ENCODE results near the gene SNF8. TPM values are rescaled to one million over a fixed set of nuclear protein-coding genes. Genes with fewer than 3 reads are reported as not detected.

Gene SNF8
- total and polyA plus RNA-seq, 9 of the 15 experiments (the other 6 are each of a cell fraction or from before 2014, with no cell fraction given) = 6.9 to 149 (median 117) TPM

DNA sequence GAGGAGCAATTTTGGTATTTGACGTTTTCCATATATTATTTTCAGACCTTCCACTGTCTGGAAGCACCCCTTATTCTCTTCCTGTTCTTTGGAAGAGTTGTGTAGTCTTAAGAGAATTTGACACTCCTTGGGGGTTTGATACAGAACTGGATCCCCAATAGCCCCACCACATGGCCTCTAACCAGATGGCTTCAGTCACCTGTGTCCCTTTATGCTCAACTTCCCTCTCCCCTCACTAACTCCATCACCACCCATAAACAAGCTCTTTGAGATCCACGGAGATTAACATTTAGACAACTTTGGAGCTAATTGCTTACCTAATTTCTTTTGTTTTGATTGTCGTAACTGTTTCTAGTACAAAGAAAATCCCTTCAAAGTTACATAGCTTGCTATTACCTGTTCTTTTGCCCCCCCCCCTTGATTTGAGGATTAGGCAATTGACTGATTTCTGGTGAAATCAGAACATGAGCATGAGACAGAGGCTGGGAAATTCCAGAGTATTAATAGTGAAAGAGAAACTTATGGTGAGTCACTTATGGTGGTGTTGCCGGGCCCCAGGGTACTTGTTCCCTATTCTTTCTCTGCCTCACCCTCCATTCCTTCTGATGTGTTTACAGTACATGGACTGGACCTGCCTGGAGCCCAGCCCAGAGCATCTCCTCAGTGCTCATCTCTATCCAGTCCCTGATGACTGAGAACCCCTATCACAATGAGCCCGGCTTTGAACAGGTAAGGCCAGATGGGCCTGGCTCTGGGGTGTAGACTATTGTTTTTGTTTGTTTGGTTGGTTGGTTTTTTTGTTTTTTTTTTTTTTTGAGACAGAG, 29.0 kb downstream of the SNF8 start (continued):
- TF ChIP-seq, protein P1, sequence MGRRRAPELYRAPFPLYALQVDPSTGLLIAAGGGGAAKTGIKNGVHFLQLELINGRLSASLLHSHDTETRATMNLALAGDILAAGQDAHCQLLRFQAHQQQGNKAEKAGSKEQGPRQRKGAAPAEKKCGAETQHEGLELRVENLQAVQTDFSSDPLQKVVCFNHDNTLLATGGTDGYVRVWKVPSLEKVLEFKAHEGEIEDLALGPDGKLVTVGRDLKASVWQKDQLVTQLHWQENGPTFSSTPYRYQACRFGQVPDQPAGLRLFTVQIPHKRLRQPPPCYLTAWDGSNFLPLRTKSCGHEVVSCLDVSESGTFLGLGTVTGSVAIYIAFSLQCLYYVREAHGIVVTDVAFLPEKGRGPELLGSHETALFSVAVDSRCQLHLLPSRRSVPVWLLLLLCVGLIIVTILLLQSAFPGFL (CRISPR knock-in tag; IDR thresholded peaks at IDR 0.05) = no peak

DNA sequence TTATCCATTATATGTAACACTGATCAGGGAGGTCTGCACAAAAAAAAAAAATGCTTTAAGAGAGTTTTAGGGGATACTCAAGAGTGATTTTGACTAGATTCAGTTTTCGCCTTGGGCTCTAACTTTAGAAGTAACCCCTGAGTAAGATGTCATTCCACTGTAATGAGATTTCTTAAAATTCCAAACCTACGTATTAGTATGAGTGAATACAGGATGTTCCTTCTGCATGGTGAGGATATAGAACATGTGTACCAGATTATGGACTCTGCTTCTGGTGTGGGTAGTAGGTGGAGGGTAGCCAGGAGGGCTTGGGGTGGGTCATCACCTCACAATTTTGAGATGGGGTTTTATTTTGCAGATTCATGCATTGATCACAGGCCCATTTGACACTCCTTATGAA, 32.2 kb downstream of the SNF8 start:
- no TSS peak for BruUV-seq (replicated peaks)
- H3K9me3 ChIP-seq (replicated peaks; ENCODE audit: control insufficient read depth, insufficient read depth, low read depth, low read length) = no peaks in the 10 kb centered on the region
- peaks cover under 1 to 12% of the 10 kb centered on the region in 2 experiments; a peak in 4 of 5 replicates for H3K4me1 ChIP-seq (replicated peaks in 1 of 2; ENCODE audit: control insufficient read depth in 2 of 2, insufficient read depth in 2 of 2, low read length in 2 of 2)
- no peak overlapping the region for H3K27ac ChIP-seq (ENCODE audit: extremely low read depth, low read depth, low read length)
- no peaks in the 10 kb centered on the region for H3K27me3 ChIP-seq (ENCODE audit: control insufficient read depth in 2 of 2, insufficient read depth in 2 of 2, low read length in 2 of 2)
- H3K4me2 ChIP-seq (ENCODE audit: insufficient read depth, low read length) = no peak overlapping the region
- ChIA-PET CTCF (ENCODE audit: low intra/inter-chr PET ratio) (no interaction called here), POLR2A (no interaction called here)
- intact Hi-C loops (cut with micrococcal nuclease) = no loop called here
- H3K79me2 ChIP-seq (ENCODE audit: control insufficient read depth, insufficient read depth, low read length) = peaks cover 82% of the 10 kb centered on the region
- no peak overlapping the region for H2AFZ ChIP-seq (ENCODE audit: low read depth, low read length)
- H3K9me1 ChIP-seq (ENCODE audit: control insufficient read depth, insufficient read depth, low read length) = no peaks in the 10 kb centered on the region
- no peak for DNase-seq (ENCODE audit: extremely low read depth in 1 of 4, low spot score in 3 of 4)
- 100% methylated on average over 2 of the region's 2 CpGs for WGBS (ENCODE audit: insufficient coverage, low coverage, missing lambda C conversion rate)
- no peak for FAIRE-seq
- in situ Hi-C loops (cut with MboI) = no loop called here
- H3K9ac ChIP-seq (ENCODE audit: insufficient read depth in 1 of 2, low read depth in 2 of 2, low read length in 2 of 2) = no peak overlapping the region
- peaks cover 6% of the 10 kb centered on the region; the same call in 1 of the 2 replicates for H4K20me1 ChIP-seq (replicated peaks; ENCODE audit: control insufficient read depth, insufficient read depth, low read length)
- no peak for ATAC-seq
- no peak overlapping the region for H3K4me3 ChIP-seq
- peaks cover 79% of the 10 kb centered on the region for H3K36me3 ChIP-seq (ENCODE audit: control insufficient read depth, insufficient read depth, low read length)
- TF ChIP-seq CXXC5 (CRISPR knock-in tag; IDR thresholded peaks at IDR 0.05) (no peak), MEF2D (tag; conservative IDR thresholded peaks at IDR 0.05; ENCODE audit: low read depth) (no peak), BCL6 (CRISPR knock-in tag; IDR thresholded peaks at IDR 0.05) (no peak), SP2 (IDR thresholded peaks at IDR 0.05; ENCODE audit: extremely low read depth, low read depth, low read length, poor library complexity, severe bottlenecking) (no peak), MTA1 (IDR thresholded peaks at IDR 0.05; ENCODE audit: borderline replicate concordance) (no peak)
- TF ChIP-seq, protein P2, sequence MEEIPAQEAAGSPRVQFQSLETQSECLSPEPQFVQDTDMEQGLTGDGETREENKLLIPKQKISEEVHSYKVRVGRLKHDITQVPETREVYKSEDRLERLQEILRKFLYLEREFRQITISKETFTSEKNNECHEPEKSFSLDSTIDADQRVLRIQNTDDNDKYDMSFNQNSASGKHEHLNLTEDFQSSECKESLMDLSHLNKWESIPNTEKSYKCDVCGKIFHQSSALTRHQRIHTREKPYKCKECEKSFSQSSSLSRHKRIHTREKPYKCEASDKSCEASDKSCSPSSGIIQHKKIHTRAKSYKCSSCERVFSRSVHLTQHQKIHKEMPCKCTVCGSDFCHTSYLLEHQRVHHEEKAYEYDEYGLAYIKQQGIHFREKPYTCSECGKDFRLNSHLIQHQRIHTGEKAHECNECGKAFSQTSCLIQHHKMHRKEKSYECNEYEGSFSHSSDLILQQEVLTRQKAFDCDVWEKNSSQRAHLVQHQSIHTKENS (CRISPR knock-in tag; IDR thresholded peaks at IDR 0.05) = no peak
- TF ChIP-seq, protein P3, sequence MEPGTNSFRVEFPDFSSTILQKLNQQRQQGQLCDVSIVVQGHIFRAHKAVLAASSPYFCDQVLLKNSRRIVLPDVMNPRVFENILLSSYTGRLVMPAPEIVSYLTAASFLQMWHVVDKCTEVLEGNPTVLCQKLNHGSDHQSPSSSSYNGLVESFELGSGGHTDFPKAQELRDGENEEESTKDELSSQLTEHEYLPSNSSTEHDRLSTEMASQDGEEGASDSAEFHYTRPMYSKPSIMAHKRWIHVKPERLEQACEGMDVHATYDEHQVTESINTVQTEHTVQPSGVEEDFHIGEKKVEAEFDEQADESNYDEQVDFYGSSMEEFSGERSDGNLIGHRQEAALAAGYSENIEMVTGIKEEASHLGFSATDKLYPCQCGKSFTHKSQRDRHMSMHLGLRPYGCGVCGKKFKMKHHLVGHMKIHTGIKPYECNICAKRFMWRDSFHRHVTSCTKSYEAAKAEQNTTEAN (CRISPR knock-in tag; IDR thresholded peaks at IDR 0.05) = no peak
- TF ChIP-seq, protein P4, sequence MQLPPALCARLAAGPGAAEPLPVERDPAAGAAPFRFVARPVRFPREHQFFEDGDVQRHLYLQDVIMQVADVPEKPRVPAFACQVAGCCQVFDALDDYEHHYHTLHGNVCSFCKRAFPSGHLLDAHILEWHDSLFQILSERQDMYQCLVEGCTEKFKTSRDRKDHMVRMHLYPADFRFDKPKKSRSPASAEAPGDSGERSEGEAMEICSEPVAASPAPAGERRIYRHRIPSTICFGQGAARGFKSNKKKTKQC (CRISPR knock-in tag; IDR thresholded peaks at IDR 0.05) = no peak
- TF ChIP-seq, protein P5, sequence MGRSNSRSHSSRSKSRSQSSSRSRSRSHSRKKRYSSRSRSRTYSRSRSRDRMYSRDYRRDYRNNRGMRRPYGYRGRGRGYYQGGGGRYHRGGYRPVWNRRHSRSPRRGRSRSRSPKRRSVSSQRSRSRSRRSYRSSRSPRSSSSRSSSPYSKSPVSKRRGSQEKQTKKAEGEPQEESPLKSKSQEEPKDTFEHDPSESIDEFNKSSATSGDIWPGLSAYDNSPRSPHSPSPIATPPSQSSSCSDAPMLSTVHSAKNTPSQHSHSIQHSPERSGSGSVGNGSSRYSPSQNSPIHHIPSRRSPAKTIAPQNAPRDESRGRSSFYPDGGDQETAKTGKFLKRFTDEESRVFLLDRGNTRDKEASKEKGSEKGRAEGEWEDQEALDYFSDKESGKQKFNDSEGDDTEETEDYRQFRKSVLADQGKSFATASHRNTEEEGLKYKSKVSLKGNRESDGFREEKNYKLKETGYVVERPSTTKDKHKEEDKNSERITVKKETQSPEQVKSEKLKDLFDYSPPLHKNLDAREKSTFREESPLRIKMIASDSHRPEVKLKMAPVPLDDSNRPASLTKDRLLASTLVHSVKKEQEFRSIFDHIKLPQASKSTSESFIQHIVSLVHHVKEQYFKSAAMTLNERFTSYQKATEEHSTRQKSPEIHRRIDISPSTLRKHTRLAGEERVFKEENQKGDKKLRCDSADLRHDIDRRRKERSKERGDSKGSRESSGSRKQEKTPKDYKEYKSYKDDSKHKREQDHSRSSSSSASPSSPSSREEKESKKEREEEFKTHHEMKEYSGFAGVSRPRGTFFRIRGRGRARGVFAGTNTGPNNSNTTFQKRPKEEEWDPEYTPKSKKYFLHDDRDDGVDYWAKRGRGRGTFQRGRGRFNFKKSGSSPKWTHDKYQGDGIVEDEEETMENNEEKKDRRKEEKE (IDR thresholded peaks at IDR 0.05; ENCODE audit: borderline replicate concordance in 1 of 2, control insufficient read depth in 1 of 2, low read depth in 2 of 2, low read length in 1 of 2) = no peak
